ENCODE results near the gene FGFR3. TPM values are rescaled to one million over a fixed set of nuclear protein-coding genes. Genes with fewer than 3 reads are reported as not detected.

The FGFR3 gene
- total and polyA plus RNA-seq, 2 of the 8 experiments (the other 6 are each of a cell fraction or from before 2014, with no cell fraction given): 9.0 to 19.5 TPM

DNA sequence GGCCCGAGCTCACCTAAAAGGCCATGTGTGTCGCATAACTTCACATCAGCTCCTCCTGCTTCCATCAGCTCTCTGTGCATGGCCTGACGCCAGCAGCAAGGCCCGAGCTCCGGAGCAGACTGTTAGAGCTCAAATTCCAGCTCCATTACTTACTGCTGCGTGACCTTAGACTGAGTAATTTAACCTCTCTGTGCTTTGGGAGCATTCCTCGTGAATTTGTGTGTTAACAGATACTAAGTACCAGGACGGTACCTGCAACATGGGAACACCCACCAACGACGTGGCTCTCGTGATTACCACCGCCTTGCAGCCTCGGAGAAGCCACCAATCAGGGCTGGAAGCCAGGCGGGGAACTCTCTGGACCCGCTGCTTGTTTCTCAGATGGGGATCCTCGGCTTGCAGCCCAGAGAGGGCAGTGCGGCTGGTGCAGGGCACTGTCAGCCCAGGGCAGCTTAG, 49.9 kb downstream of the FGFR3 start (continued):
- TF ChIP-seq, protein P1, sequence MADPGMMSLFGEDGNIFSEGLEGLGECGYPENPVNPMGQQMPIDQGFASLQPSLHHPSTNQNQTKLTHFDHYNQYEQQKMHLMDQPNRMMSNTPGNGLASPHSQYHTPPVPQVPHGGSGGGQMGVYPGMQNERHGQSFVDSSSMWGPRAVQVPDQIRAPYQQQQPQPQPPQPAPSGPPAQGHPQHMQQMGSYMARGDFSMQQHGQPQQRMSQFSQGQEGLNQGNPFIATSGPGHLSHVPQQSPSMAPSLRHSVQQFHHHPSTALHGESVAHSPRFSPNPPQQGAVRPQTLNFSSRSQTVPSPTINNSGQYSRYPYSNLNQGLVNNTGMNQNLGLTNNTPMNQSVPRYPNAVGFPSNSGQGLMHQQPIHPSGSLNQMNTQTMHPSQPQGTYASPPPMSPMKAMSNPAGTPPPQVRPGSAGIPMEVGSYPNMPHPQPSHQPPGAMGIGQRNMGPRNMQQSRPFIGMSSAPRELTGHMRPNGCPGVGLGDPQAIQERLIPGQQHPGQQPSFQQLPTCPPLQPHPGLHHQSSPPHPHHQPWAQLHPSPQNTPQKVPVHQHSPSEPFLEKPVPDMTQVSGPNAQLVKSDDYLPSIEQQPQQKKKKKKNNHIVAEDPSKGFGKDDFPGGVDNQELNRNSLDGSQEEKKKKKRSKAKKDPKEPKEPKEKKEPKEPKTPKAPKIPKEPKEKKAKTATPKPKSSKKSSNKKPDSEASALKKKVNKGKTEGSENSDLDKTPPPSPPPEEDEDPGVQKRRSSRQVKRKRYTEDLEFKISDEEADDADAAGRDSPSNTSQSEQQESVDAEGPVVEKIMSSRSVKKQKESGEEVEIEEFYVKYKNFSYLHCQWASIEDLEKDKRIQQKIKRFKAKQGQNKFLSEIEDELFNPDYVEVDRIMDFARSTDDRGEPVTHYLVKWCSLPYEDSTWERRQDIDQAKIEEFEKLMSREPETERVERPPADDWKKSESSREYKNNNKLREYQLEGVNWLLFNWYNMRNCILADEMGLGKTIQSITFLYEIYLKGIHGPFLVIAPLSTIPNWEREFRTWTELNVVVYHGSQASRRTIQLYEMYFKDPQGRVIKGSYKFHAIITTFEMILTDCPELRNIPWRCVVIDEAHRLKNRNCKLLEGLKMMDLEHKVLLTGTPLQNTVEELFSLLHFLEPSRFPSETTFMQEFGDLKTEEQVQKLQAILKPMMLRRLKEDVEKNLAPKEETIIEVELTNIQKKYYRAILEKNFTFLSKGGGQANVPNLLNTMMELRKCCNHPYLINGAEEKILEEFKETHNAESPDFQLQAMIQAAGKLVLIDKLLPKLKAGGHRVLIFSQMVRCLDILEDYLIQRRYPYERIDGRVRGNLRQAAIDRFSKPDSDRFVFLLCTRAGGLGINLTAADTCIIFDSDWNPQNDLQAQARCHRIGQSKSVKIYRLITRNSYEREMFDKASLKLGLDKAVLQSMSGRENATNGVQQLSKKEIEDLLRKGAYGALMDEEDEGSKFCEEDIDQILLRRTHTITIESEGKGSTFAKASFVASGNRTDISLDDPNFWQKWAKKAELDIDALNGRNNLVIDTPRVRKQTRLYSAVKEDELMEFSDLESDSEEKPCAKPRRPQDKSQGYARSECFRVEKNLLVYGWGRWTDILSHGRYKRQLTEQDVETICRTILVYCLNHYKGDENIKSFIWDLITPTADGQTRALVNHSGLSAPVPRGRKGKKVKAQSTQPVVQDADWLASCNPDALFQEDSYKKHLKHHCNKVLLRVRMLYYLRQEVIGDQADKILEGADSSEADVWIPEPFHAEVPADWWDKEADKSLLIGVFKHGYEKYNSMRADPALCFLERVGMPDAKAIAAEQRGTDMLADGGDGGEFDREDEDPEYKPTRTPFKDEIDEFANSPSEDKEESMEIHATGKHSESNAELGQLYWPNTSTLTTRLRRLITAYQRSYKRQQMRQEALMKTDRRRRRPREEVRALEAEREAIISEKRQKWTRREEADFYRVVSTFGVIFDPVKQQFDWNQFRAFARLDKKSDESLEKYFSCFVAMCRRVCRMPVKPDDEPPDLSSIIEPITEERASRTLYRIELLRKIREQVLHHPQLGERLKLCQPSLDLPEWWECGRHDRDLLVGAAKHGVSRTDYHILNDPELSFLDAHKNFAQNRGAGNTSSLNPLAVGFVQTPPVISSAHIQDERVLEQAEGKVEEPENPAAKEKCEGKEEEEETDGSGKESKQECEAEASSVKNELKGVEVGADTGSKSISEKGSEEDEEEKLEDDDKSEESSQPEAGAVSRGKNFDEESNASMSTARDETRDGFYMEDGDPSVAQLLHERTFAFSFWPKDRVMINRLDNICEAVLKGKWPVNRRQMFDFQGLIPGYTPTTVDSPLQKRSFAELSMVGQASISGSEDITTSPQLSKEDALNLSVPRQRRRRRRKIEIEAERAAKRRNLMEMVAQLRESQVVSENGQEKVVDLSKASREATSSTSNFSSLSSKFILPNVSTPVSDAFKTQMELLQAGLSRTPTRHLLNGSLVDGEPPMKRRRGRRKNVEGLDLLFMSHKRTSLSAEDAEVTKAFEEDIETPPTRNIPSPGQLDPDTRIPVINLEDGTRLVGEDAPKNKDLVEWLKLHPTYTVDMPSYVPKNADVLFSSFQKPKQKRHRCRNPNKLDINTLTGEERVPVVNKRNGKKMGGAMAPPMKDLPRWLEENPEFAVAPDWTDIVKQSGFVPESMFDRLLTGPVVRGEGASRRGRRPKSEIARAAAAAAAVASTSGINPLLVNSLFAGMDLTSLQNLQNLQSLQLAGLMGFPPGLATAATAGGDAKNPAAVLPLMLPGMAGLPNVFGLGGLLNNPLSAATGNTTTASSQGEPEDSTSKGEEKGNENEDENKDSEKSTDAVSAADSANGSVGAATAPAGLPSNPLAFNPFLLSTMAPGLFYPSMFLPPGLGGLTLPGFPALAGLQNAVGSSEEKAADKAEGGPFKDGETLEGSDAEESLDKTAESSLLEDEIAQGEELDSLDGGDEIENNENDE (IDR thresholded peaks at IDR 0.05; ENCODE audit: insufficient replicate concordance, low read length): no peak
- TF ChIP-seq TEAD4 (IDR thresholded peaks at IDR 0.05; ENCODE audit: low read depth, low read length) (no peak), SUZ12 (IDR thresholded peaks at IDR 0.05; ENCODE audit: low read length) (no peak), CBX8 (IDR thresholded peaks at IDR 0.05; ENCODE audit: borderline replicate concordance, low read depth, low read length) (no peak), HDAC2 (IDR thresholded peaks at IDR 0.05; ENCODE audit: borderline replicate concordance in 1 of 2, low read depth in 2 of 2, low read length in 2 of 2) (no peak), BACH1 (IDR thresholded peaks at IDR 0.05; ENCODE audit: low read length) (no peak), RBBP5 (IDR thresholded peaks at IDR 0.05; ENCODE audit: borderline replicate concordance, low read depth, low read length) (no peak), GABPA (IDR thresholded peaks at IDR 0.05; ENCODE audit: borderline replicate concordance, insufficient read depth, low read length) (no peak), ASH2L (IDR thresholded peaks at IDR 0.05; ENCODE audit: low read length) (no peak)
- TF ChIP-seq, protein P2, sequence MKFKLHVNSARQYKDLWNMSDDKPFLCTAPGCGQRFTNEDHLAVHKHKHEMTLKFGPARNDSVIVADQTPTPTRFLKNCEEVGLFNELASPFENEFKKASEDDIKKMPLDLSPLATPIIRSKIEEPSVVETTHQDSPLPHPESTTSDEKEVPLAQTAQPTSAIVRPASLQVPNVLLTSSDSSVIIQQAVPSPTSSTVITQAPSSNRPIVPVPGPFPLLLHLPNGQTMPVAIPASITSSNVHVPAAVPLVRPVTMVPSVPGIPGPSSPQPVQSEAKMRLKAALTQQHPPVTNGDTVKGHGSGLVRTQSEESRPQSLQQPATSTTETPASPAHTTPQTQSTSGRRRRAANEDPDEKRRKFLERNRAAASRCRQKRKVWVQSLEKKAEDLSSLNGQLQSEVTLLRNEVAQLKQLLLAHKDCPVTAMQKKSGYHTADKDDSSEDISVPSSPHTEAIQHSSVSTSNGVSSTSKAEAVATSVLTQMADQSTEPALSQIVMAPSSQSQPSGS (IDR thresholded peaks at IDR 0.05; ENCODE audit: low read length): no peak

Measured in H1 (cell line).